Body of pancreas (tissue), 4 donors: ENCODE measurements around the gene CISTR. TPM values are rescaled to one million over a fixed set of nuclear protein-coding genes. Genes with fewer than 3 reads are reported as not detected.
"Not testable (repeated sequence)": the region's sequence is repeated elsewhere in the genome, so short reads cannot be mapped to it uniquely, and the experiment has no call there.

ENCODE experiments used
- ATAC-seq: fragments of 150-250 bp; one replicate; pipeline ENCODE4 v1.9.1; 2016
- DNase-seq, 4 donors: peaks; one replicate each; pipeline ENCODE4 v3.0.0-alpha.2; 2019
- H3K27ac ChIP-seq, 4 donors: fragments of 200-600 bp; sonication (generic); 1 replicate in 3 of 4; 2 replicates in 1 of 4; pipeline versions ENCODE4 v1.5.1 to v1.6.1; 2016 to 2019; ENCODE audit warnings: mild to moderate bottlenecking in 1 of 4, mixed read lengths in 1 of 4, moderate library complexity in 1 of 4
- H3K27me3 ChIP-seq, 2 donors: fragments of 200-600 bp; sonication (generic); one replicate each; pipeline ENCODE4 v1.6.0; 2016; ENCODE audit warnings: mild to moderate bottlenecking in 1 of 2
- H3K36me3 ChIP-seq, 2 donors: fragments of 200-600 bp; sonication (generic); replicated peaks in 1 of 2; 2 replicates each; pipeline ENCODE4 v1.5.1; 2016; ENCODE audit warnings: low read depth in 2 of 2; ENCODE audit not compliant: insufficient read depth in 1 of 2
- H3K4me1 ChIP-seq: fragments of 200-600 bp; sonication (generic); one replicate; pipeline ENCODE4 v1.6.0; 2016
- H3K4me3 ChIP-seq, 2 donors: fragments of 200-600 bp; sonication (generic); 1 replicate in 1 of 2; 2 replicates in 1 of 2; pipeline ENCODE4 v1.5.1; 2016 to 2019
- H3K9me3 ChIP-seq, 3 donors: fragments of 200-600 bp; sonication (generic); 1 replicate in 2 of 3; 2 replicates in 1 of 3; pipeline ENCODE4 v1.5.1; 2016
- POLR2A ChIP-seq, 3 donors: fragments of 450-650 bp; IDR thresholded peaks; one replicate each; pipeline ENCODE4 v1.6.1; 2016; ENCODE audit warnings: antibody characterized with exemption in 3 of 3, mild to moderate bottlenecking in 2 of 3
- WGBS, 2 donors: methylation state at CpG; one replicate each; pipeline ENCODE4 v1.1.5; 2017; 5-methylcytosine and 5-hydroxymethylcytosine counted together
- intact Hi-C: fragments of 100-400 bp; cut with DNase I; formaldehyde crosslinking; loops from one replicate; pipeline ENCODE4 v1.15.1; 2023
- total RNA-seq, 2 donors: library from RNA; depleted of rRNA; stranded (reverse); fragments of >200 nt; gene quantifications; one replicate each; pipeline ENCODE4 v1.1.0, GENCODE V29; 2016
- TF ChIP-seq, protein P1 (sequence below), 7 experiments: fragments of 450-650 bp in 4 of 7; fragments of 200-600 bp in 3 of 7; sonication (generic) in 3 of 7; IDR thresholded peaks; one replicate each; pipeline ENCODE4 v1.5.1; 2016 to 2019; ENCODE audit warnings: antibody characterized with exemption in 7 of 7

CISTR gene
- total RNA-seq, 2 donors from 2014 or later: not detected

DNA sequence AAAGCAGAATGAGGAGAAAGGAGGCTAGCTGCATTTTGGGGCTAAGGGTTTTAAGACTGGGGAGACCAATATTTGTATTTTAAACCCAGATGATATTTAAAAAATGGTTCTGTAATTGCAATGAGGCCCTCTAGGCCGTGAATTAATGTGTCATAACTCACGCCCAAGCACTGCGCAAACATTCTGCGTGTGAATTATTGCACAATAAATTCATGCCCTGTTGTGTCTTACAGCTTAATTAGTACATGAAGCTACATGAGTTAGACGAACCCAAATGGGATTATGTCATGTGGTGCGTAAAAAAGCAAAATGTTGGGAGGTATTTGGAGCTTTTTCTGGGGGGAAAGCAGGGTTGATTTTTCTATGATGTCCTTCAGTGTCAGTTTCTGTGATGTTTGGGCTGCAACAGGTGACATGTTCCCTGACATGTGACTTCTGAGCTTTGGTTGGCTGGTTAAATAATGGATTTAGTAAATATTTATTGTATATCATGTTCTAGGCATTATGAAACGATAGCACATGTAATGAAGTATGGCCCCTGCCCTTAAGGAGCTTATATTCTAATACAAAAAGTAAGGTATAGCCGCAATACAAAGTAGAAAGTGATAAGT, 30.4 kb upstream of the CISTR start:
- intact Hi-C loops: no loop called here
- 56 to 58% methylated on average over 8 of the region's 8 CpGs for WGBS, 2 donors
- peaks cover 0 to 5% of the 10 kb centered on the region in 2 donors for H3K27me3 ChIP-seq

DNA sequence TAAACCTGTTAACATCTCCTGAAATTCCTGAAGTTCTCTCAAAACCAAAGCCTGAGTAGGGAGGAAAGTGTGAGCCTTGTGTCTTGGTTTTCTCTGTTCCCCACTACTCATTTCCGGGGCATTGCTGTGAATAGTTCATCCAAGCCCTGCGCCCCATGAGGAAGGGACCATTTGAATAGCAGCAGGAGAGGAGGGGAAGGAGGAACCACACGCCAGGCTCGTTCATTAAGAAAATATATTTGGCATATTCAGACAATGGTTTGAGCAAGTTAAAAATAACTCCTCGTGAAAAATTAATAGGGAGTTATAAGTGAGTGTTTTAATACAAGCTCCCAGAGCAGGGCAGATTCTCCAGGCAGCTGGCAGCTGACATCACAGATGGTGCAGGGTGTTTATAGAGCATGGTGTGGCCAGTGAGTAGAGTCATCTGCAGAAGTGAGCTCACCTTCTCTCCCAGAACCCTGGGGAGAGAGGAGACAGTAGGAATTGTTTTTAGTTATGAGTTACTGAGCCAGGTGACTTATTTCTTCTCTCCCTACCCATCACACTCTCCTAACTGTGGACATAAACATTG, 29.5 kb upstream of the CISTR start:
- no peak overlapping the region for H3K4me3 ChIP-seq
- no peak for ATAC-seq
- TF ChIP-seq POLR2A (IDR thresholded peaks at IDR 0.05): no peak
- TF ChIP-seq, protein P1, sequence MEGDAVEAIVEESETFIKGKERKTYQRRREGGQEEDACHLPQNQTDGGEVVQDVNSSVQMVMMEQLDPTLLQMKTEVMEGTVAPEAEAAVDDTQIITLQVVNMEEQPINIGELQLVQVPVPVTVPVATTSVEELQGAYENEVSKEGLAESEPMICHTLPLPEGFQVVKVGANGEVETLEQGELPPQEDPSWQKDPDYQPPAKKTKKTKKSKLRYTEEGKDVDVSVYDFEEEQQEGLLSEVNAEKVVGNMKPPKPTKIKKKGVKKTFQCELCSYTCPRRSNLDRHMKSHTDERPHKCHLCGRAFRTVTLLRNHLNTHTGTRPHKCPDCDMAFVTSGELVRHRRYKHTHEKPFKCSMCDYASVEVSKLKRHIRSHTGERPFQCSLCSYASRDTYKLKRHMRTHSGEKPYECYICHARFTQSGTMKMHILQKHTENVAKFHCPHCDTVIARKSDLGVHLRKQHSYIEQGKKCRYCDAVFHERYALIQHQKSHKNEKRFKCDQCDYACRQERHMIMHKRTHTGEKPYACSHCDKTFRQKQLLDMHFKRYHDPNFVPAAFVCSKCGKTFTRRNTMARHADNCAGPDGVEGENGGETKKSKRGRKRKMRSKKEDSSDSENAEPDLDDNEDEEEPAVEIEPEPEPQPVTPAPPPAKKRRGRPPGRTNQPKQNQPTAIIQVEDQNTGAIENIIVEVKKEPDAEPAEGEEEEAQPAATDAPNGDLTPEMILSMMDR (IDR thresholded peaks at IDR 0.05): no peak
- H3K36me3 ChIP-seq: no peaks in the 10 kb centered on the region
- H3K4me1 ChIP-seq: no peaks in the 10 kb centered on the region
- WGBS, 2 donors: 18 to 35% methylated on average over 5 of the region's 5 CpGs
- intact Hi-C loops: no loop called here
- H3K27me3 ChIP-seq: peaks cover 0 to 5% of the 10 kb centered on the region in 2 donors
- no peak for DNase-seq
- H3K27ac ChIP-seq: no peak overlapping the region
- H3K9me3 ChIP-seq: no peaks in the 10 kb centered on the region

More for the DNA sequence above, 30.4 kb upstream of the CISTR start:
- H3K27ac ChIP-seq: no peak overlapping the region
- no peak overlapping the region for H3K4me3 ChIP-seq
- DNase-seq (no peak), ATAC-seq (no peak)
- TF ChIP-seq, protein P1 (IDR thresholded peaks at IDR 0.05): no peak
- no peak for TF ChIP-seq POLR2A (IDR thresholded peaks at IDR 0.05)
- H3K9me3 ChIP-seq: no peaks in the 10 kb centered on the region
- H3K4me1 ChIP-seq: no peaks in the 10 kb centered on the region
- no peaks in the 10 kb centered on the region for H3K36me3 ChIP-seq

DNA sequence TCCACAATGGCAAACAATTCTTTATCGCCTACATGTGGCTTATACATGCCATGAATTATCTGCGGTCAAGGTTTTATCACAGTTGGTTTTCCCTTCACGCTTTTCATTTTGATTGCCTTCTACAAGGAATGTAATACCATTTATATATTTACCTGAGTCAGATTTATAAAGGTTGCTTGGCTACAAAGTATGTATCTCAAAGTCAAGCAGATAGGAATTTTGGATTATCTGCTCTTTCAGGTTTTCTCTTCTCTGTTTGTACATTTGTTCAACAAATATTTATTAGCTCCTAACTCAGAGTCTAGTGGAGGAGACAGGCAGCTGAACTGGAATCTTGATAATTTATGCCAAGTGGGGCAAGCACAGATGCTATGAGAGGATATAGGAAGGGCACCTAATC, 28.5 kb upstream of the CISTR start:
- no peak overlapping the region for H3K27ac ChIP-seq
- intact Hi-C loops: no loop called here
- no peaks in the 10 kb centered on the region for H3K4me1 ChIP-seq
- no peak for ATAC-seq
- DNase-seq: no peak
- H3K27me3 ChIP-seq: peaks cover 0 to 5% of the 10 kb centered on the region in 2 donors
- H3K9me3 ChIP-seq: no peaks in the 10 kb centered on the region
- no peaks in the 10 kb centered on the region for H3K36me3 ChIP-seq
- no peak for TF ChIP-seq POLR2A (IDR thresholded peaks at IDR 0.05)
- TF ChIP-seq, protein P1 (IDR thresholded peaks at IDR 0.05): no peak
- H3K4me3 ChIP-seq: no peak overlapping the region
- 48 to 65% methylated on average over 3 of the region's 3 CpGs for WGBS, 2 donors

DNA sequence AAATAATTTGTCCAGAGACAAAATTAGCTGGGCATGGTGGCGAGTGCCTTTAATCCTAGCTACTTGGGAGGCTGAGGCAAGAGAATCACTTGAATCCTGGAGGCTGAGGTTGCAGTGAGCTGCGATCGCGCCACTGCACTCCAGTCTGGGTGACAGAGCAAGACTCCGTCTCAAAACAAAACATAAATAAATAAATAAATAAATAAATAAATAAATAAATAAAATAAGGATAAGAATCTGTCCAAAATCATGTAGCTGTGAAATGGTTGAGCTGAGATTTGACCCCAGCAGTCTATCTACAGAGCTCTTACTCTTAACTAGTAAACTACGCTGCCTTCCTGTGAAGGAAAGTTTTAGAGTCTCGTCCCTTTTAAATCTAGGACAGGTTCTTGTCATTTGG, 27.9 kb upstream of the CISTR start:
- ATAC-seq, DNase-seq, H3K36me3 ChIP-seq, H3K27ac ChIP-seq, H3K9me3 ChIP-seq, H3K27me3 ChIP-seq, H3K4me1 ChIP-seq, intact Hi-C loops, H3K4me3 ChIP-seq: not testable (repeated sequence)
- 85 to 92% methylated on average over 7 of the region's 7 CpGs for WGBS, 2 donors

DNA sequence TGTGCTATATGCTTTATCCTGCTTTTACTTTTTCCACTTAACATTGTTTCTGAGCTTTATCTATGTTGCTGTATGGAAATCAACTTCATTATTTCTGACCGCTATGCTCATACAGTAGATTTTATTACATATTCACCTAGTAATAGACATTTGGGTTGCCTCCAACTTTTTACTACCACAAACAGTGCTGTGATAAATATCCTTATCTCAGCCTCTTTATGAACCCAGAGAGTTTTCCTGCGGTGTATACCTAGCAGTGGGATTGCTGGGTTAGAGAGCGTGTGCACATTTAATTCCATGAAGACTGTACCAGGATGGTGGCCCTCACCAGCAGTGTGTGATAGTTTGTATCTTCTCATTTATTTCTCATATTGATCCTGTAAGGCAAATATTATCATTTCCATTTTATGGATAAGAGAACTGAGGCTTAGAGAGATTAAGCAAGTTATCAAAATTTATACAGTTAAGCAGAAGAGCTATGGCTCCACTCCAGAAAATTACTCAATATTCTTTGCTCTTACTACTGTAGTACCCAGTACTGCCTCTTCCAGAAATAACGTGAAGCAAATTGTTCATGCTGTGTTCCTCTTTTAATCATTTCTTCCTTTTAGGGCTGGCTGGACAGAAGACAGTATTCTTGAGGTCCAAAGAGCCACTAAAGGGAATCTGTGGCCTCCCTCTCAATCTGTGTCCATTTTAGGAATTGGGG, 26.3 kb upstream of the CISTR start:
- DNase-seq: no peak
- Histone ChIP-seq H3K4me3 (no peak overlapping the region), H3K36me3 (no peaks in the 10 kb centered on the region), H3K9me3 (no peaks in the 10 kb centered on the region), H3K27me3 (no peaks in the 10 kb centered on the region), H3K4me1 (no peaks in the 10 kb centered on the region), H3K27ac (no peak overlapping the region)
- intact Hi-C loops: no loop called here
- no peak for TF ChIP-seq POLR2A (IDR thresholded peaks at IDR 0.05)
- TF ChIP-seq, protein P1 (IDR thresholded peaks at IDR 0.05): no peak
- ATAC-seq: no peak
- WGBS, 2 donors: 24 to 40% methylated on average over 4 of the region's 4 CpGs
